Esophagus muscularis mucosa (tissue), 3 donors: Measurements from ENCODE around the gene RBFOX2.

Source experiments
- CTCF ChIP-seq, 3 experiments: fragments of 200-600 bp in 2 of 3; fragments of 450-650 bp in 1 of 3; sonication (generic) in 2 of 3; IDR thresholded peaks; one replicate each; pipeline ENCODE4 v1.5.1; 2017 to 2019; ENCODE audit warnings: antibody characterized with exemption in 3 of 3, mild to moderate bottlenecking in 2 of 3, moderate library complexity in 1 of 3
- POLR2AphosphoS5 ChIP-seq, 2 donors: sonication (generic); formaldehyde crosslinking; IDR thresholded peaks; one replicate each; pipeline ENCODE4 v1.6.1; 2017; ENCODE audit warnings: antibody characterized with exemption in 2 of 2

- no peak for TF ChIP-seq CTCF (IDR thresholded peaks at IDR 0.05)
- no peak for TF ChIP-seq POLR2AphosphoS5 (IDR thresholded peaks at IDR 0.05)
These were observed 35.4 kb downstream of the RBFOX2 start for GRCh38 chr22:35993048-35993714.
